GM10266 (cell line): ENCODE results near the gene SPON1.

Experiments used
- DNase-seq: peaks from one replicate; pipeline ENCODE4 v3.0.0; 2012; ENCODE audit errors: extremely low spot score
- TF ChIP-seq, protein P1 (sequence below): IDR thresholded peaks from 2 replicates; pipeline ENCODE4 v1.5.1; 2012; ENCODE audit warnings: mild to moderate bottlenecking, low read depth; ENCODE audit not compliant: control insufficient read depth, insufficient read depth; ENCODE audit errors: missing control alignments

The SPON1 gene

DNA sequence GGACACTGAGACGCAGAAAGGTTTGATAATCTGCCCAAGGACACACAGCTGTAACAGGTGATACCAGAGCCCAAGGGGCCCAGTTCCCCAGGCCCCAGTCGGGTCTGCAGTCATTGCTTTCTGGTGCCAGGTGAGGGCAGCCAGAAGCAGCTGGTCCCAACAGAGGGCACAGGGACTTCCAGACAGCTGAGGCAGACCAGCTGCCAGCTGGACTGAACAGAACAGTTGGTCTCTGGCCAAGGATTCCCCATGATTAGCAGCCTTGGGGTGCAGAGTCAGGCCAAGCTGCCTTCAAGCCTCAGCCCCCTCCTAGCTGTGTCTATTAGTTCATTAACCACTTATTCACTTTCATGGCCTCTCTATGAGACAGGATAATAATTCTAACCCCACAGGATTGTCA is 290.9 kb downstream of the SPON1 start:
- TF ChIP-seq, protein P1, sequence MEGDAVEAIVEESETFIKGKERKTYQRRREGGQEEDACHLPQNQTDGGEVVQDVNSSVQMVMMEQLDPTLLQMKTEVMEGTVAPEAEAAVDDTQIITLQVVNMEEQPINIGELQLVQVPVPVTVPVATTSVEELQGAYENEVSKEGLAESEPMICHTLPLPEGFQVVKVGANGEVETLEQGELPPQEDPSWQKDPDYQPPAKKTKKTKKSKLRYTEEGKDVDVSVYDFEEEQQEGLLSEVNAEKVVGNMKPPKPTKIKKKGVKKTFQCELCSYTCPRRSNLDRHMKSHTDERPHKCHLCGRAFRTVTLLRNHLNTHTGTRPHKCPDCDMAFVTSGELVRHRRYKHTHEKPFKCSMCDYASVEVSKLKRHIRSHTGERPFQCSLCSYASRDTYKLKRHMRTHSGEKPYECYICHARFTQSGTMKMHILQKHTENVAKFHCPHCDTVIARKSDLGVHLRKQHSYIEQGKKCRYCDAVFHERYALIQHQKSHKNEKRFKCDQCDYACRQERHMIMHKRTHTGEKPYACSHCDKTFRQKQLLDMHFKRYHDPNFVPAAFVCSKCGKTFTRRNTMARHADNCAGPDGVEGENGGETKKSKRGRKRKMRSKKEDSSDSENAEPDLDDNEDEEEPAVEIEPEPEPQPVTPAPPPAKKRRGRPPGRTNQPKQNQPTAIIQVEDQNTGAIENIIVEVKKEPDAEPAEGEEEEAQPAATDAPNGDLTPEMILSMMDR = no peak
- DNase-seq = no peak

DNA sequence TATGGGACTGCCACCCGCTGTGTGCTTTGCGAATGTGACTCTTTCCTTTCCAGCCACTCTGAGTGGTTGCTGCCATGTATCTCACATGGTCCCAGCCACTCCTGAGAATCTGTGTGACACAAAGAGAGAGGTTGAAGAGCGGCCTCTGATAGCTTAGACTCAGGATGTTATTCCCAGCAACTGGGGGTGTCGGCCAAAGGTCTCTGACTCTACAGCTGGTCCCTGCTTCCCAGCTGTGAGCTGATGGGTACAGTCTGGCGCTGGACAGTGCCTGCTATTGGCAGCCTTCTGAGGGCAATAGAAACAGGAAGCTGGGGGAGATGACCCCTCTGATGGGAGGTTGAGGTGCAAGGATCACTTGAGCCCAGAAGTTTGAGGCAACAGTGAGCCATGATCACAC is 291.3 kb downstream of the SPON1 start:
- TF ChIP-seq, protein P1 = no peak
- no peak for DNase-seq

DNA sequence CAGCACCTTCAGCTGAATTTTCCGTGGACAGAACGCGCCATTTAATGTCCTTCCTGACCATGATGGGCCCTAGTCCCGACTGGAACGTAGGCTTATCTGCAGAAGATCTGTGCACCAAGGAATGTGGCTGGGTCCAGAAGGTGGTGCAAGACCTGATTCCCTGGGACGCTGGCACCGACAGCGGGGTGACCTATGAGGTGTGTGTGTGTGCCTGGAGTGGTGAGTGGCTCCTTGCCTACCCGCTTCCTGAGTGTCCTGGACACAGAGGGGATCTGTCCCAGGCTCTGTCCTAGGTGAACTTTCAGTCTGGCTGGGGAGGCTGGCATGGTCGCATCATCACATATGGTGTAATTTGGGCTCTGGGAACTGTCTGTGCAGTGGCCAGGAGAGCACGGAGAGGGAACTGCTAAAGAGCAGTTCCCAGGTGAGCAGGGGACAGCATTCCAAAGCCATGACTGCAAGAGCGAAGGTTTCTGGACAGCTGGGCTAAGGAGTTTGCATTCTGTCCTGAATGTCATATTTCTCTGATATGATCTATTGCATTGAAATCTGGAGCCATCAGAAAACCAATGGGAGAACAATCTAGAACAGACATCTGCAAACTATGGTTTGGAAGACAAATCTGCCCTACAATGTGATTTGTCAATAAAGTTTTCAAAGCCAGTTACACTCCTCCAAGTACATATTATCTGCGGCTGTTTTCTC is 292.2 kb downstream of the SPON1 start:
- no peak for DNase-seq
- TF ChIP-seq, protein P1 = no peak

DNA sequence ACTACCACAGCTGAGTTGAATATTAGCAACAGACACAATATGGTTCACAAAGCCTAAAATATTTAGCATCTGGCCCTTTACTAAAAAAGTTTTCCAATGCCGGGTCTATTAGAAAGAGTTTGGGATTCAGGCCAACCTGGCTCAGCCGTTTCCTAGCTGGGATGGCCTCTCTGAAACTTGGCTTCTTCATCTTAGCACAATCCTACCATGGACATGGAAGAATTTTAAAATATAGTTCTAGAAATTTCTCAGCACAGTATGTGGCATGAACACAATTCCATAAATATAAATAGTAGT is 292.7 kb downstream of the SPON1 start:
- TF ChIP-seq, protein P1 = no peak
- no peak for DNase-seq

DNA sequence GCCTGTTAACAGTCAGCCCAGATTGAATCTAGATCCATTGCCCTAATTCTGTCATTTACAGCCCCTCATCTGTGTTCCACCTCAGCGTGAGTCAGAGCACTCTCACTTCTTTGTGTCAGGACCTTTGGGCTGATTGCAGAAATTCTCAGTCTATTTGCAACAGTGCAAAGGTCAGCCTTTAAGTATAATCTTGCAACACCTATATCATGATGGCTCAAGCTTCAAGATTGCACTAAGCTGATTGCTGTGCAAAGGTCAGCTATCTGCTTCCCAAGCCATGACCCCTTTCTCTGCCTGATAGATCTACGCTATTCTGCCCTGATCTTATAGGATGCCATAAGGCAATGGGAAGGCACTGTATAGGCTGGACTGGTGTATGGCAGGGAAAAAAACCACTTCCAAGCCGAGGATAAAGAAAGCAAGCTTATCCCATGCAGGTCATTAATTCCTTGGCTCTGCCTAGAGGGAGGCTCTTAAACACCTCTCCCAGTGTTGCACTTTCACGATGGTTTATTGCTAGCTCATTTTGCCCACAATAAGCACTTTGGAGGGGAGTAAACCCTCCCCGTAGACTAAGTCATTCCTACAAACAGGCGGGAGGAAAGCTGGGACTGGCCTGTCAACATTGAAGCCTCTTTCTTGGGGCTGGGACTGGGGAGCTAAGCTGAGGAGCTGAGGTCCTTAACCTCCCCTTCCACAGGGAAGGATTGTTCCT is 295.9 kb downstream of the SPON1 start:
- TF ChIP-seq, protein P1 = no peak

DNA sequence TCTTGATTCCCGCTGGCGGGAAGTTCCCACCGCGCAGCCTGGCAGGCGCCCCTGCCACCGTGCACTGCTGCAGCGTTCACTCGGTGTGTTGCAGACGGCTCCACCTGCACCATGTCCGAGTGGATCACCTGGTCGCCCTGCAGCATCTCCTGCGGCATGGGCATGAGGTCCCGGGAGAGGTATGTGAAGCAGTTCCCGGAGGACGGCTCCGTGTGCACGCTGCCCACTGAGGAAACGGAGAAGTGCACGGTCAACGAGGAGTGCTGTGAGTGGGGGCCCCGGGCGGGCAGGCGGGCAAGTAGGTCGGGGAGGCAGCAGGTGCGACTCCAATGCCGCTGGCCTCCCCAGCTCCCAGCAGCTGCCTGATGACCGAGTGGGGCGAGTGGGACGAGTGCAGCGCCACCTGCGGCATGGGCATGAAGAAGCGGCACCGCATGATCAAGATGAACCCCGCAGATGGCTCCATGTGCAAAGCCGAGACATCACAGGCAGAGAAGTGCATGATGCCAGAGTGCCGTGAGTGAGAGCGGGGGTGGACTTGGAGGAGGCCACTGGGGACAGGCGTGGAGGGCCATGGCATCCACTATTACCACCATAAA is 296.8 kb downstream of the SPON1 start:
- no peak for DNase-seq
- TF ChIP-seq, protein P1 = no peak

More for the DNA sequence above, 295.9 kb downstream of the SPON1 start:
- no peak for DNase-seq

DNA sequence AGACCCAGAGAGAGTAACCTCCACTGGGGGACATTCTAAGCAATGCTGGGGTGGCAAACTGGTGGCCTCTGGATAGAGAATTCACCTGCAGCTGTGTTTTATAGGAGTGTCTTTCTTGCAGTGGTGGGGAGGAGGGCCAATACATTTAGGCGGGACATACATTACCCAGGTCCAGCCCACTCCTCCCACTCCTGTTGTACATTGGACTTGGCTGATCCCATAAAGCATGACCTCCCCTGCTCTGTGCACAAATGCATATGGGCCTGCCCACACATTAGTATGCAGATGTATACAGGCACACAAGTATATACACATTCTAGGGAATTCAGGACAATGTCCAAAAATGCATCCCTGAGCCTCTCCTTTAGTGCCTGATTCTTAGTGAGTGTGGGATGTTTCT is 297.4 kb downstream of the SPON1 start:
- TF ChIP-seq, protein P1 = no peak
- DNase-seq = no peak
